Gastroesophageal sphincter (tissue), 3 donors: ENCODE data around the gene PARP8.

ENCODE experiments used
- CTCF ChIP-seq, 4 experiments: fragments of 200-600 bp in 2 of 4; fragments of 450-650 bp in 2 of 4; sonication (generic) in 1 of 4; IDR thresholded peaks; one replicate each; pipeline ENCODE4 v1.5.1; 2017 to 2019; ENCODE audit warnings: antibody characterized with exemption in 4 of 4, mild to moderate bottlenecking in 2 of 4, moderate library complexity in 2 of 4
- EP300 ChIP-seq: sonication (generic); formaldehyde crosslinking; IDR thresholded peaks from one replicate; pipeline ENCODE4 v1.6.1; 2017; ENCODE audit warnings: antibody characterized with exemption, mild to moderate bottlenecking

GRCh38 chr5:50709471-50709870, 43.0 kb downstream of the PARP8 start:
- TF ChIP-seq EP300 (no peak), CTCF (IDR thresholded peaks at IDR 0.05) (no peak)
